Astrocyte (in vitro differentiated cells and primary cell): ENCODE measurements around the gene CPXM2. TPM values are rescaled to one million over a fixed set of nuclear protein-coding genes. Genes with fewer than 3 reads are reported as not detected.

Experiments
- DNase-seq: peaks from one replicate; pipeline ENCODE4 v3.0.0-alpha.2; 2010; ENCODE audit warnings: low read depth
- FAIRE-seq: peaks from 2 replicates; lab custom pipeline; 2011; peaks lifted over from hg19 to GRCh38; lab: Jason Lieb, UNC
- H2AFZ ChIP-seq: 2 replicates; pipeline ENCODE4 v1.6.0; 2012; ENCODE audit warnings: low read depth, low read length, inconsistent platforms
- H3K27ac ChIP-seq: 2 replicates; pipeline ENCODE4 v1.5.1; 2011; ENCODE audit warnings: low read depth, low read length, inconsistent platforms
- H3K27me3 ChIP-seq: 2 replicates; pipeline ENCODE4 v1.6.0; 2011; ENCODE audit warnings: low read length, inconsistent platforms; ENCODE audit not compliant: insufficient read depth
- H3K36me3 ChIP-seq: 2 replicates; pipeline ENCODE4 v1.5.1; 2011; ENCODE audit warnings: low read length, inconsistent platforms; ENCODE audit not compliant: insufficient read depth
- H3K4me1 ChIP-seq: 2 replicates; pipeline ENCODE4 v1.5.1; 2011; ENCODE audit warnings: low read length, inconsistent platforms; ENCODE audit not compliant: insufficient read depth
- H3K4me2 ChIP-seq: 2 replicates; pipeline ENCODE4 v1.6.0; 2012; ENCODE audit warnings: low read length, inconsistent platforms
- H3K4me3 ChIP-seq: 2 replicates; pipeline ENCODE4 v1.5.1; 2011; ENCODE audit warnings: low read depth, mild to moderate bottlenecking, low read length, inconsistent platforms; ENCODE audit not compliant: insufficient read depth
- H3K79me2 ChIP-seq: 2 replicates; pipeline ENCODE4 v1.6.0; 2012; ENCODE audit warnings: mild to moderate bottlenecking, low read length, inconsistent platforms; ENCODE audit not compliant: insufficient read depth
- H3K9ac ChIP-seq: 2 replicates; pipeline ENCODE4 v1.6.0; 2012; ENCODE audit warnings: mild to moderate bottlenecking, low read length, inconsistent platforms
- H3K9me3 ChIP-seq: 2 replicates; pipeline ENCODE4 v1.5.1; 2012; ENCODE audit warnings: low read depth, mild to moderate bottlenecking, low read length, inconsistent platforms; ENCODE audit not compliant: insufficient read depth
- H4K20me1 ChIP-seq: 2 replicates; pipeline ENCODE4 v1.6.0; 2012; ENCODE audit warnings: low read length, inconsistent platforms; ENCODE audit not compliant: insufficient read depth
- H3K27ac Mint-ChIP-seq: one replicate; pipeline ENCODE4 v1.8.0; 2021; ENCODE audit warnings: mild to moderate bottlenecking, mixed read lengths; ENCODE audit not compliant: unreplicated experiment
- H3K27me3 Mint-ChIP-seq: one replicate; pipeline ENCODE4 v1.8.0; 2021; ENCODE audit warnings: low read depth, mixed read lengths; ENCODE audit not compliant: unreplicated experiment
- H3K36me3 Mint-ChIP-seq: one replicate; pipeline ENCODE4 v1.8.0; 2021; ENCODE audit warnings: low read depth, mixed read lengths; ENCODE audit not compliant: unreplicated experiment
- H3K4me1 Mint-ChIP-seq: one replicate; pipeline ENCODE4 v1.8.0; 2021; ENCODE audit warnings: low read depth, mixed read lengths; ENCODE audit not compliant: unreplicated experiment
- H3K4me3 Mint-ChIP-seq: one replicate; pipeline ENCODE4 v1.8.0; 2021; ENCODE audit warnings: mild to moderate bottlenecking, moderate library complexity, mixed read lengths; ENCODE audit not compliant: unreplicated experiment
- H3K9me3 Mint-ChIP-seq: one replicate; pipeline ENCODE4 v1.8.0; 2021; ENCODE audit warnings: mild to moderate bottlenecking, mixed read lengths; ENCODE audit not compliant: unreplicated experiment
- CTCF ChIP-seq: IDR thresholded peaks from 2 replicates; pipeline ENCODE4 v1.5.1; 2011; ENCODE audit warnings: low read depth, mild to moderate bottlenecking, inconsistent platforms, low read length, moderate library complexity; ENCODE audit not compliant: insufficient read depth
- EZH2 ChIP-seq: IDR thresholded peaks from 2 replicates; pipeline ENCODE4 v1.6.1; 2012; ENCODE audit warnings: mild to moderate bottlenecking, low read length, inconsistent platforms; ENCODE audit not compliant: insufficient read depth
- total RNA-seq: library from RNA; stranded (reverse); gene quantifications from 2 replicates; pipeline ENCODE4 v1.2.1, GENCODE V29; 2021

CPXM2 gene
- total RNA-seq, 1 donor from 2014 or later: 5.2 TPM

- H3K4me1 ChIP-seq: no peaks in the 10 kb centered on the region
- no peak overlapping the region for H3K27ac ChIP-seq
- peaks cover 4% of the 10 kb centered on the region for H3K9me3 ChIP-seq
- no peak overlapping the region for H3K4me2 ChIP-seq
- H3K4me1 Mint-ChIP-seq: peaks cover 36% of the 10 kb centered on the region
- no peak for TF ChIP-seq EZH2
- TF ChIP-seq CTCF: no peak
- no peaks in the 10 kb centered on the region for H3K27me3 ChIP-seq
- H3K27ac Mint-ChIP-seq: no peak overlapping the region
- no peaks in the 10 kb centered on the region for H3K36me3 ChIP-seq
- H3K4me3 Mint-ChIP-seq: no peak overlapping the region
- peaks cover 5% of the 10 kb centered on the region for H3K36me3 Mint-ChIP-seq
- H3K4me3 ChIP-seq: no peak overlapping the region
- no peak for FAIRE-seq
- H3K9ac ChIP-seq: no peak overlapping the region
- H2AFZ ChIP-seq: no peak overlapping the region
- H3K9me3 Mint-ChIP-seq: peaks cover 4% of the 10 kb centered on the region
- no peaks in the 10 kb centered on the region for H3K79me2 ChIP-seq
- H4K20me1 ChIP-seq: no peaks in the 10 kb centered on the region
- no peak for DNase-seq
- peaks cover 6% of the 10 kb centered on the region for H3K27me3 Mint-ChIP-seq
Observed at GRCh38 chr10:123795846-123796590, 95.6 kb downstream of the CPXM2 start.

- DNase-seq (no peak), FAIRE-seq (no peak)
- no peak overlapping the region for H3K4me3 ChIP-seq
- H3K9ac ChIP-seq: no peak overlapping the region
- no peak overlapping the region for H2AFZ ChIP-seq
- H3K27me3 ChIP-seq: no peaks in the 10 kb centered on the region
- no peak overlapping the region for H3K4me2 ChIP-seq
- H3K27ac ChIP-seq: no peak overlapping the region
- TF ChIP-seq CTCF (no peak), EZH2 (no peak)
- no peaks in the 10 kb centered on the region for H4K20me1 ChIP-seq
- no peaks in the 10 kb centered on the region for H3K79me2 ChIP-seq
- peaks cover 4% of the 10 kb centered on the region for H3K9me3 Mint-ChIP-seq
- H3K27me3 Mint-ChIP-seq: peaks cover 6% of the 10 kb centered on the region
- H3K27ac Mint-ChIP-seq: no peak overlapping the region
- H3K4me3 Mint-ChIP-seq: no peak overlapping the region
- H3K36me3 Mint-ChIP-seq: peaks cover 6% of the 10 kb centered on the region
- H3K36me3 ChIP-seq: no peaks in the 10 kb centered on the region
- H3K4me1 Mint-ChIP-seq: peaks cover 29% of the 10 kb centered on the region
- H3K4me1 ChIP-seq: no peaks in the 10 kb centered on the region
- peaks cover 4% of the 10 kb centered on the region for H3K9me3 ChIP-seq
Observed at GRCh38 chr10:123795196-123795780, 96.3 kb downstream of the CPXM2 start.
